GM21381 (cell line): Measurements from ENCODE around the gene OGDH.
"Not testable (repeated sequence)": the region's sequence is repeated elsewhere in the genome, so short reads cannot be mapped to it uniquely, and the experiment has no call there.

Source experiments
- ATAC-seq: cut with Tn5 transposase; IDR thresholded peaks from one replicate; pipeline ENCODE4 v1.9.1; 2021; ENCODE audit warnings: mild to moderate bottlenecking, moderate library complexity; ENCODE audit not compliant: unreplicated experiment

OGDH gene

GRCh38 chr7:44606341-44607140 lies at the start of gene OGDH:
TSS of gene OGDH (plus strand) at chr7:44606627. CDS start at chr7:44624344, 17,717 bp downstream.
- ATAC-seq = peak; percentile 87

DNA sequence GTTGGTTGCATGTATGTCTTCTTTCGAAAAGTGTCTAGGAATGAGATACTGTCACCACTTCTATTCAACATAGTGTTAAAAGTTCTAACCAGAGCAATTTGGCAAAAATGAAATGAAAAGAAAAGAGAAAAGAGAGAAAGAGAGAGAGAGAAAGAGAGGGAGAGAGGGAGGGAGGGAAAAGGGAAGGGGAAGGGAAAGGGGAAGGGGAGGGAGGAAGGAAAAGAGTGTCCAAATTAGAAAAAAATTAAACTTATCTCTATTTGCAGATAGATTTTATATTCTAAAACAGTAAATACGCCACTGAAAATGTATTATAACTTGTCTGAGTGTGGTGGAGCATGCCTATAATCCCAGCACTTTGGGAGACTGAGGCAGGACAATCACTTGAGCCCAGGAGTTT lies 48.9 kb upstream of the OGDH start:
- ATAC-seq = no peak

- ATAC-seq = no peak
Observed at GRCh38 chr7:44559485-44559884, 46.9 kb upstream of the OGDH start.

GRCh38 chr7:44561481-44561880 lies 44.9 kb upstream of the OGDH start:
- no peak for ATAC-seq

GRCh38 chr7:44561962-44562621 lies 44.3 kb upstream of the OGDH start:
- ATAC-seq = no peak

DNA sequence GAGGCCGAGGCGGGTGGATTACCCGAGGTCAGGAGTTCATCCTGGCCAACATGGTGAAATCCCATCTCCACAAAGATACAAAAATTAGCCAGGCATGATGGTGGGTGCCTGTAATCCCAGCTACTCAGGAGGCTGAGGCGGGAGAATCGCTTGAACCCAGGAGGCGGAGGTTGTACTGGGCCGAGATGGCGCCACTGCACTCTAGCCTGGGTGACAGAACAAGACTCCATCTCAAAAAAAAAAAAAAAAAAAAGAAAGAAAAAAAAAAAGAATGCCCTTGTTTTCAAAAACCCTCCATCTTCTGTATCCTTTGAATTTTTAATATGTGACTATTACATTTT lies 43.8 kb upstream of the OGDH start:
- not testable (repeated sequence) for ATAC-seq

- ATAC-seq = no peak
Observed at GRCh38 chr7:44563171-44563679, 43.2 kb upstream of the OGDH start.

GRCh38 chr7:44564606-44565005 lies 41.8 kb upstream of the OGDH start:
- ATAC-seq = no peak

DNA sequence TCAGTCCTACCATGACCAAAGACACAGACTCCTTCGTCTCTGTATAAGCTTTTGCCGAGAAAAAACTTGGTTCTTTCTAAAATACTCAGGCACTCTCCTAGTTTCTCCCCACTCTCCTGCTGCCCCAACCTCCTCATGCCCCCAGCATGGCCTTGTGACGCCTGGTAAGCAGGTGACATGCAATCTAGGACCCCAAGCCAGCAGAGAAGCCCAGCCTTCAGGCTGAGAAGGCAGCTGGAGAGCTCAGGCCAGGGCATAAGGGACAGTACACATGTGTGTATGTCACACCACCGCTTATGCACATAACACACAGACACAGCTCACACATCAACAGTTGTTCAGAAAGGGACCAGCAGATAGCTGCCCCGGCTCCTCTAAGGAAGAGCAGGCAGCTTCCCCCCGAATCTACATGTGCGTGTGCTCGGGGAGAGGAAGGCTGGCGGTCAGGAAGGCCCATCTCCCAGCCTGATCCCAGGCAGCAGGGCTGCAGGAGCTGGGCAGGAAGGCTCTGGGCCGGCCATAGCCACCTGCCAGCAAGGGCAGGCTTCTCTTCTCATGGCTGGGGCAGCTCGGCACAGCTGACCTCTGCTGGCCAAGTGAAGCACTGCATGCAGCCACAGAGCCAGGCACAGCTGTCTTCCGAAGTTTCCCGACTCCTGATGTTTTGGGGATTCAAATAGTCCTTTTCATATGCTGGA lies 41.2 kb upstream of the OGDH start:
- no peak for ATAC-seq

- ATAC-seq = no peak
Observed at GRCh38 chr7:44565795-44566559, 40.5 kb upstream of the OGDH start.

GRCh38 chr7:44566680-44567079 lies 39.7 kb upstream of the OGDH start:
- ATAC-seq = no peak

- no peak for ATAC-seq
Observed at GRCh38 chr7:44567884-44568283, 38.5 kb upstream of the OGDH start.

DNA sequence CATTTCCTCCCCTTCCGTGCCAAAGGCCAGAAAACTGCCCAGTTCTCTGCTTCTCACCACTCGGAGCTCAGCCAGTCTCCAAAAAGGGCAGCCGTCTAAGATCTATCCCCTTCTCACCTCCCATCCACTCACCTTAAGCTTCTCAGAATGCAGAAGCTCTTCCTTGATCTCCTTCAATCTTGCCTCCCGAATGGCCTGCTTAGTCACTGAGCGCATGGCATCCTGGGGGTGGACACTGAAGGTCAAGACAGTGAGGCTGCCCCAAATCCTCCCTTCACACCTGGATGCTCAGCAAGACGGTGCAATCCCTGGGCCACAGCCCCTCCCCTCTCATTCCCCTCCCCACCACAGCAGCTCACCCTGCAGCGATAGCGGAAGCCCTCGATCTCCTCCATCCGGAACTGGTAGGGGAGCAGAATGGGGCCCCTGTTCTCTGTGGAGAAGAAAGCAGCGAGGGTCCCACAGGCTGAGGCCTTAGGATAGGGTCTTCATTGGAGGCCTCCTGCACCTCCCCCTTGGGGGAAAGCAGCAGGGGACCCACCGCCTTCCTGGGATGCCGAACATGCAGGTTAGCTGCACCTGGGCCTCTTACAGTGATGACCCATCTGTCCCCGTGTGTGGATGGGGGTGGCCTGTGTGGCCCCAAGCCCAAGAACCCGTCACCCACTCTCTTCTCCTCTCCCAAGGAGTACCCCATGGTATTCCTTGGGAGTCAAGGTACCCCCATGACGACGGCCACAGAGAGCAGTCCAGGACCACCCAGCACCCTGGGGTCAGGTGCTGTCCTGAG lies 37.5 kb upstream of the OGDH start:
- ATAC-seq = no peak

GRCh38 chr7:44569959-44570358 lies 36.5 kb upstream of the OGDH start:
- no peak for ATAC-seq

- no peak for ATAC-seq
Observed at GRCh38 chr7:44572771-44573170, 33.7 kb upstream of the OGDH start.

GRCh38 chr7:44573464-44574286 lies 32.8 kb upstream of the OGDH start, which contains the start of gene DDX56:
TSS of gene DDX56 (minus strand) at chr7:44573908. CDS start at chr7:44573895, 13 bp downstream.
- ATAC-seq = peak; percentile 96

DNA sequence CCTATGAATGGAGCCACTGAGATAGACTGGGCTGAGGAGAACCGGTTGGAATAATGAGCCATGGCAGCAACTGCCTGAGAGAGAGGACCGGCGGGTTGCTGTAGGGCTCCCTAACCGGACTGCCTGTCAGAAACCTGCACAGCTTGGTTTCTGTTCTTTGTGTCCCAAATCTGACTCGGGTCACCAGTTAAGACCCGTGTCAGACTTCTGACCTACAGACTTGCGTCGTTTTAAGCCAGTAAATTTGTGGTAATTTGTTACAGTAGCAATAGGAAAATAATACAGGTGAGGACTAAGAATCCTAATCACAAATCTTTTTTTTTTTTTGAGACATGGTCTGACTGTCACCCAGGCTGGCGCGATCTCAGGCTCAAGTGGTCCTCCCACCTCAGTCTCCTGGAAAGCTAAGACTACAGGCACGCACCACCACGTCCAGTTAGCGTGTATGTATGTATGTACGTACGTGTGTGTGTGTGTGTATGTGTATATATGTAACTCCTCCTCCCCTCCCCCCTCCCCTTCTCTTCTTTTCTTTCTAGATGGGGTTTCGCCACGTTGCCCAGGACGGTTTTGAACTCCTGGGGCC lies 32.0 kb upstream of the OGDH start:
- ATAC-seq = no peak

DNA sequence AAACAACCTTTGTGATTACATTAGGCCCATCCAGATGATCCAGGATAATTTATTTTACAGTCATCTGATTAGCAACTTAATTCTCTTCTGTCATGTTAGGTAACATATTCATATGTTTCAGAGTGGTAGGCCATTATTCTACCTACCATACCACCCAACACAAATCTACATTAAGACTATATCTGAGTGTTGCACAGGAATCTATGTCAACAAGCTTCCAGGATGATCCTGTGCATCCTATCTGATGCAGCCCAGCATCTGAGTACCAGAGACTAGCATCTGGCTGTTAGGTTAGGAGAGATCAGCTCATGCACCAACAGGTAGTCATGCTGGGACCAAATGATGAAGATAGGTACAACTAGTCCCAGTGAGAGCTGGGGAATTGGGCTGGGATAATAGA lies 31.4 kb upstream of the OGDH start:
- ATAC-seq = no peak

GRCh38 chr7:44576228-44576627 lies 30.2 kb upstream of the OGDH start:
- no peak for ATAC-seq
